Measurements from ENCODE around the gene PDIA4.
"Not testable (repeated sequence)": the region's sequence is repeated elsewhere in the genome, so short reads cannot be mapped to it uniquely, and the experiment has no call there.

The PDIA4 gene

GRCh38 chr7:149001427-149002068 lies 26.8 kb downstream of the PDIA4 start:
- DNase-seq: no peak

GRCh38 chr7:149000961-149001360 lies 27.3 kb downstream of the PDIA4 start:
- DNase-seq: no peak

GRCh38 chr7:148999192-148999591 lies 29.1 kb downstream of the PDIA4 start:
- DNase-seq: no peak

- DNase-seq: no peak
These were observed 30.8 kb downstream of the PDIA4 start for GRCh38 chr7:148997497-148997896.

GRCh38 chr7:148994576-148994975 lies 33.7 kb downstream of the PDIA4 start:
- DNase-seq: no peak

GRCh38 chr7:148993193-148993592 lies 35.1 kb downstream of the PDIA4 start:
- DNase-seq: no peak

- no peak for DNase-seq
These were observed 36.8 kb downstream of the PDIA4 start for GRCh38 chr7:148991536-148991935.

GRCh38 chr7:148987751-148988512 lies 40.4 kb downstream of the PDIA4 start:
- DNase-seq: no peak

GRCh38 chr7:148987010-148987750 lies 41.1 kb downstream of the PDIA4 start:
- peak; percentile 90 for DNase-seq

- DNase-seq: no peak
These were observed 41.6 kb downstream of the PDIA4 start for GRCh38 chr7:148986742-148987009.

- peak; percentile 89 for DNase-seq
These were observed 44.8 kb downstream of the PDIA4 start for GRCh38 chr7:148983200-148984146.

- DNase-seq: peak; percentile 23
These were observed 45.6 kb downstream of the PDIA4 start for GRCh38 chr7:148982654-148983199.

- DNase-seq: no peak
These were observed 48.5 kb downstream of the PDIA4 start for GRCh38 chr7:148979827-148980226.

- not testable (repeated sequence) for DNase-seq
These were observed 49.2 kb downstream of the PDIA4 start for GRCh38 chr7:148979072-148979471.

- DNase-seq: no peak
These were observed 50.2 kb downstream of the PDIA4 start for GRCh38 chr7:148978091-148978490.

GRCh38 chr7:148975896-148976295 lies 52.4 kb downstream of the PDIA4 start:
- DNase-seq: no peak

GRCh38 chr7:148973256-148973655 lies 55.0 kb downstream of the PDIA4 start:
- no peak for DNase-seq

GRCh38 chr7:148972375-148972774 lies 55.9 kb downstream of the PDIA4 start:
- DNase-seq: no peak

GRCh38 chr7:148967602-148968001 lies 60.7 kb downstream of the PDIA4 start:
- DNase-seq: no peak

GRCh38 chr7:148967032-148967372 lies 61.3 kb downstream of the PDIA4 start:
- DNase-seq: no peak

GRCh38 chr7:148964483-148965267 lies 63.6 kb downstream of the PDIA4 start:
- DNase-seq: peak; percentile 11

All from OCI-M1 (cell line).